ENCODE results near the gene PLA2G4B.

The PLA2G4B gene

GRCh38 chr15:41871175-41871905 lies 32.7 kb downstream of the PLA2G4B start:
- DNase-seq (ENCODE audit: low read depth in 2 of 2) = no peak

- DNase-seq (ENCODE audit: low read depth in 2 of 2) = no peak
These were observed 33.6 kb downstream of the PLA2G4B start for GRCh38 chr15:41872166-41872747.

GRCh38 chr15:41873711-41874110 lies 35.1 kb downstream of the PLA2G4B start:
- no peak for DNase-seq (ENCODE audit: low read depth in 2 of 2)

- no peak for DNase-seq (ENCODE audit: low read depth in 2 of 2)
These were observed 36.1 kb downstream of the PLA2G4B start for GRCh38 chr15:41874736-41875135.

GRCh38 chr15:41876007-41876406 lies 37.4 kb downstream of the PLA2G4B start:
- no peak for DNase-seq (ENCODE audit: low read depth in 2 of 2)

- DNase-seq (ENCODE audit: low read depth in 2 of 2) = no peak
These were observed 38.0 kb downstream of the PLA2G4B start for GRCh38 chr15:41876689-41877088.

- DNase-seq (ENCODE audit: low read depth in 2 of 2) = no peak
These were observed 39.1 kb downstream of the PLA2G4B start for GRCh38 chr15:41877631-41878354.

GRCh38 chr15:41878355-41878699 lies 39.7 kb downstream of the PLA2G4B start:
- no peak for DNase-seq (ENCODE audit: low read depth in 2 of 2)

GRCh38 chr15:41879321-41879845 lies 40.7 kb downstream of the PLA2G4B start:
- DNase-seq (ENCODE audit: low read depth in 2 of 2) = no peak

GRCh38 chr15:41880156-41880877 lies 41.7 kb downstream of the PLA2G4B start:
- no peak for DNase-seq (ENCODE audit: low read depth in 2 of 2)

- DNase-seq (ENCODE audit: low read depth in 2 of 2) = no peak
These were observed 42.4 kb downstream of the PLA2G4B start for GRCh38 chr15:41881086-41881485.

- DNase-seq (ENCODE audit: low read depth in 2 of 2) = no peak
These were observed 42.9 kb downstream of the PLA2G4B start for GRCh38 chr15:41881550-41881919.

- DNase-seq (ENCODE audit: low read depth in 2 of 2) = no peak
These were observed 43.5 kb downstream of the PLA2G4B start for GRCh38 chr15:41881920-41882688.

GRCh38 chr15:41882689-41883483 lies 44.2 kb downstream of the PLA2G4B start:
- DNase-seq (ENCODE audit: low read depth in 2 of 2) = no peak

GRCh38 chr15:41883484-41883825 lies 44.8 kb downstream of the PLA2G4B start:
- DNase-seq (ENCODE audit: low read depth in 2 of 2) = no peak

- DNase-seq (ENCODE audit: low read depth in 2 of 2) = no peak
These were observed 45.8 kb downstream of the PLA2G4B start for GRCh38 chr15:41884458-41884857.

GRCh38 chr15:41885321-41885720 lies 46.7 kb downstream of the PLA2G4B start:
- no peak for DNase-seq (ENCODE audit: low read depth in 2 of 2)

GRCh38 chr15:41885841-41886240 lies 47.2 kb downstream of the PLA2G4B start:
- DNase-seq (ENCODE audit: low read depth in 2 of 2) = no peak

GRCh38 chr15:41886741-41887140 lies 48.1 kb downstream of the PLA2G4B start:
- DNase-seq (ENCODE audit: low read depth in 2 of 2) = no peak

GRCh38 chr15:41887161-41887560 lies 48.5 kb downstream of the PLA2G4B start:
- no peak for DNase-seq (ENCODE audit: low read depth in 2 of 2)

- no peak for DNase-seq (ENCODE audit: low read depth in 2 of 2)
These were observed 49.2 kb downstream of the PLA2G4B start for GRCh38 chr15:41887893-41888292.

Measured in stimulated activated CD4-positive, alpha-beta T cell treated with anti-CD3 and anti-CD28 coated beads, Interleukin-4, amount 100 ng/mL, for 48 hours (primary cell).